HTERT RPE-1 (cell line): Measurements from ENCODE around the gene TRAPPC14.

Experiments
- in situ Hi-C: fragments of 300-500 bp; cut with MboI; formaldehyde crosslinking; loops from 4 replicates; pipeline ENCODE4 v1.14.3; 2020; ENCODE audit warnings: low sequenced_read_pairs

TRAPPC14 gene

GRCh38 chr7:100126931-100127865, 31.3 kb downstream of the TRAPPC14 start, which contains the start of gene MBLAC1:
MBLAC1 (plus strand) TSS chr7:100126967; CDS start chr7:100127396, 429 bp downstream.
- in situ Hi-C loops, result no loop called here

GRCh38 chr7:100126239-100126930, 32.1 kb downstream of the TRAPPC14 start:
- in situ Hi-C loops, result no loop called here

- in situ Hi-C loops, result no loop called here
Measured at GRCh38 chr7:100124301-100125230, 34.0 kb downstream of the TRAPPC14 start.

- in situ Hi-C loops, result no loop called here
Measured at GRCh38 chr7:100122568-100122967, 36.0 kb downstream of the TRAPPC14 start.

- in situ Hi-C loops, result no loop called here
Measured at GRCh38 chr7:100122067-100122466, 36.5 kb downstream of the TRAPPC14 start.

GRCh38 chr7:100120733-100121036, 37.8 kb downstream of the TRAPPC14 start:
- in situ Hi-C loops, result no loop called here

GRCh38 chr7:100119970-100120732, 38.4 kb downstream of the TRAPPC14 start:
- in situ Hi-C loops, result no loop called here

GRCh38 chr7:100119072-100119969, 39.2 kb downstream of the TRAPPC14 start, which contains the start of the genes CNPY4 and TAF6:
CNPY4 (plus strand) TSS chr7:100119634; CDS start chr7:100119745, 111 bp downstream.
TAF6 (minus strand) TSS chr7:100119358; CDS start chr7:100114209, 5,149 bp downstream.
- in situ Hi-C loops, result no loop called here

- in situ Hi-C loops, result no loop called here
Measured at GRCh38 chr7:100118388-100119071, 40.0 kb downstream of the TRAPPC14 start.

GRCh38 chr7:100115026-100115425, 43.5 kb downstream of the TRAPPC14 start:
- in situ Hi-C loops, result no loop called here

GRCh38 chr7:100111914-100112313, 46.6 kb downstream of the TRAPPC14 start:
- in situ Hi-C loops, result no loop called here

GRCh38 chr7:100111156-100111555, 47.4 kb downstream of the TRAPPC14 start:
- in situ Hi-C loops, result no loop called here

- in situ Hi-C loops, result no loop called here
Measured at GRCh38 chr7:100109521-100110163, 48.9 kb downstream of the TRAPPC14 start.

GRCh38 chr7:100107890-100108289, 50.6 kb downstream of the TRAPPC14 start:
- in situ Hi-C loops, result no loop called here

- in situ Hi-C loops, result no loop called here
Measured at GRCh38 chr7:100107125-100107737, 51.3 kb downstream of the TRAPPC14 start.

GRCh38 chr7:100106633-100107032, 51.9 kb downstream of the TRAPPC14 start:
- in situ Hi-C loops, result no loop called here

GRCh38 chr7:100105534-100105933, 53.0 kb downstream of the TRAPPC14 start:
- in situ Hi-C loops, result no loop called here
